Keratinocyte (primary cell): Measurements from ENCODE around the gene MTA1. TPM values are rescaled to one million over a fixed set of nuclear protein-coding genes. Genes with fewer than 3 reads are reported as not detected.

Experiments
- DNase-seq: peaks from one replicate; pipeline ENCODE4 v3.0.0-alpha.2; 2011; ENCODE audit warnings: low read depth, missing footprints, low spot score
- FAIRE-seq: peaks from 2 replicates; lab custom pipeline; 2011; peaks lifted over from hg19 to GRCh38; lab: Jason Lieb, UNC
- H2AFZ ChIP-seq: 2 replicates; pipeline ENCODE4 v1.6.0; 2012; ENCODE audit warnings: low read length, control low read depth, inconsistent platforms; ENCODE audit not compliant: control insufficient read depth
- H3K27ac ChIP-seq: 2 replicates; pipeline ENCODE4 v1.5.1; 2011; ENCODE audit warnings: low read length; ENCODE audit not compliant: control insufficient read depth, insufficient read depth
- H3K27me3 ChIP-seq: 3 replicates; pipeline ENCODE4 v1.6.0; 2011; ENCODE audit warnings: low read length; ENCODE audit not compliant: control insufficient read depth, insufficient read depth; ENCODE audit errors: extremely low read depth
- H3K36me3 ChIP-seq, 2 experiments: 2 replicates in 1 of 2; 3 replicates in 1 of 2; pipeline ENCODE4 v1.5.1; 2011; ENCODE audit warnings: low read length in 2 of 2, mild to moderate bottlenecking in 1 of 2; ENCODE audit not compliant: control insufficient read depth in 2 of 2, insufficient read depth in 2 of 2; ENCODE audit errors: extremely low read depth in 1 of 2
- H3K4me1 ChIP-seq: 3 replicates; pipeline ENCODE4 v1.5.1; 2011; ENCODE audit warnings: low read length; ENCODE audit not compliant: control insufficient read depth, insufficient read depth; ENCODE audit errors: extremely low read depth
- H3K4me2 ChIP-seq: 3 replicates; pipeline ENCODE4 v1.6.0; 2011; ENCODE audit warnings: low read depth, low read length; ENCODE audit not compliant: control insufficient read depth, insufficient read depth; ENCODE audit errors: extremely low read depth
- H3K4me3 ChIP-seq, 3 experiments: fragments of 200-600 bp in 1 of 3; sonication (generic) in 1 of 3; 2 replicates in 2 of 3; 3 replicates in 1 of 3; pipeline ENCODE4 v1.5.1; 2011 to 2016; ENCODE audit warnings: low read length in 3 of 3, mild to moderate bottlenecking in 3 of 3, control low read depth in 2 of 3, inconsistent platforms in 1 of 3, low read depth in 1 of 3, mixed read lengths in 1 of 3, mixed run types in 1 of 3, moderate library complexity in 1 of 3; ENCODE audit not compliant: control insufficient read depth in 2 of 3, insufficient read depth in 2 of 3; ENCODE audit errors: extremely low read depth in 1 of 3
- H3K79me2 ChIP-seq: 2 replicates; pipeline ENCODE4 v1.6.0; 2012; ENCODE audit warnings: low read length; ENCODE audit not compliant: control insufficient read depth, insufficient read depth
- H3K9ac ChIP-seq: 3 replicates; pipeline ENCODE4 v1.6.0; 2011; ENCODE audit warnings: low read length; ENCODE audit not compliant: control insufficient read depth, insufficient read depth; ENCODE audit errors: extremely low read depth
- H3K9me1 ChIP-seq: 3 replicates; pipeline ENCODE4 v1.6.0; 2011; ENCODE audit warnings: low read length; ENCODE audit not compliant: control insufficient read depth, insufficient read depth; ENCODE audit errors: extremely low read depth
- H3K9me3 ChIP-seq: 2 replicates; pipeline ENCODE4 v1.5.1; 2012; ENCODE audit warnings: low read depth, low read length; ENCODE audit not compliant: control insufficient read depth
- H4K20me1 ChIP-seq: 3 replicates; pipeline ENCODE4 v1.6.0; 2011; ENCODE audit warnings: low read length; ENCODE audit not compliant: control insufficient read depth, insufficient read depth; ENCODE audit errors: extremely low read depth
- EZH2 ChIP-seq: IDR thresholded peaks from one replicate; pipeline ENCODE4 v1.6.1; 2012; ENCODE audit warnings: inconsistent platforms, mild to moderate bottlenecking, low read length, moderate library complexity
- dilution Hi-C: fragments of 300-500 bp; cut with MboI; formaldehyde crosslinking; loops from one replicate; pipeline ENCODE4 v1.7.0; 2020; ENCODE audit warnings: low sequenced_read_pairs; ENCODE audit not compliant: extremely low pct_ligation_motif_present
- polyA plus RNA-seq, 5 experiments: library from polyadenylated mRNA; depleted of rRNA in 3 of 5; stranded (reverse) in 3 of 5; stranded (forward) in 1 of 5; unstranded in 1 of 5; fragments of >200 nt; gene quantifications; 1 replicate in 1 of 5; 2 replicates in 3 of 5; 3 replicates in 1 of 5; pipeline versions ENCODE4 v1.2.1 to v1.2.3, GENCODE V29; 2011 to 2012; ENCODE audit warnings: missing spikeins in 2 of 5, low read depth in 1 of 5, low replicate concordance in 1 of 5
- TF ChIP-seq, protein P1 (sequence below), 3 experiments: IDR thresholded peaks in 1 of 3; conservative IDR thresholded peaks in 1 of 3; optimal IDR thresholded peaks in 1 of 3; 2 replicates in 2 of 3; 3 replicates in 1 of 3; pipeline versions ENCODE3 to v1.5.1; 2011; ENCODE audit warnings: low read length in 3 of 3, mild to moderate bottlenecking in 3 of 3, moderate library complexity in 2 of 3, control low read depth in 1 of 3, inconsistent platforms in 1 of 3; ENCODE audit not compliant: insufficient read depth in 2 of 3; ENCODE audit errors: extremely low read depth in 1 of 3

The MTA1 gene
- polyA plus RNA-seq, 1 donor (not counting 4 experiments of a cell fraction or from before 2014, with no cell fraction given): 33.6 TPM

DNA sequence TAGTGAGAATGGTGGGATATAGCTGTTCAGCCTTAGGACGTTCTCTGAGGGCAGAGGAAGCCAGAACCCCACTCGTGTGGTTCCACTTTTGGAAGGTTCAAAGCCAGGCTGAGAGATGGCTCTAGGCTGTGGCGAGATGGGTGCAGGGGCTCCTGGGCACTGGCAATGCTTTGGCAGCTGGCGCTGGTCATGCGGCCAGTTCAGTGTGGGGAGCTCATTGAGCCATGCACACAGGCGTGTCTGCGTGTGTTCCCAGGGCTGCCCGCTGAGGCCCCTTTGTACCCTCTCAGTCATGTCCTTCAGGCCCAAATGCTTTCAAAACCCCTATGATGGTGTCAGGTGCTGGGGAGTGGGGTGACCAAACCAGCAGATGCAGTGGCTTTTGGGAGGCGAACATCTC, 19.6 kb upstream of the MTA1 start:
- Histone ChIP-seq H4K20me1 (no peaks in the 10 kb centered on the region), H3K4me3 (no peak overlapping the region), H3K4me2 (no peak overlapping the region), H3K9me3 (no peaks in the 10 kb centered on the region), H3K9ac (no peak overlapping the region), H3K4me1 (no peaks in the 10 kb centered on the region), H2AFZ (no peak overlapping the region), H3K36me3 (peaks cover 2 to 5% of the 10 kb centered on the region in 2 experiments), H3K27ac (no peak overlapping the region), H3K9me1 (no peaks in the 10 kb centered on the region), H3K79me2 (peaks cover 5% of the 10 kb centered on the region), H3K27me3 (no peaks in the 10 kb centered on the region)
- DNase-seq: no peak
- TF ChIP-seq, protein P1, sequence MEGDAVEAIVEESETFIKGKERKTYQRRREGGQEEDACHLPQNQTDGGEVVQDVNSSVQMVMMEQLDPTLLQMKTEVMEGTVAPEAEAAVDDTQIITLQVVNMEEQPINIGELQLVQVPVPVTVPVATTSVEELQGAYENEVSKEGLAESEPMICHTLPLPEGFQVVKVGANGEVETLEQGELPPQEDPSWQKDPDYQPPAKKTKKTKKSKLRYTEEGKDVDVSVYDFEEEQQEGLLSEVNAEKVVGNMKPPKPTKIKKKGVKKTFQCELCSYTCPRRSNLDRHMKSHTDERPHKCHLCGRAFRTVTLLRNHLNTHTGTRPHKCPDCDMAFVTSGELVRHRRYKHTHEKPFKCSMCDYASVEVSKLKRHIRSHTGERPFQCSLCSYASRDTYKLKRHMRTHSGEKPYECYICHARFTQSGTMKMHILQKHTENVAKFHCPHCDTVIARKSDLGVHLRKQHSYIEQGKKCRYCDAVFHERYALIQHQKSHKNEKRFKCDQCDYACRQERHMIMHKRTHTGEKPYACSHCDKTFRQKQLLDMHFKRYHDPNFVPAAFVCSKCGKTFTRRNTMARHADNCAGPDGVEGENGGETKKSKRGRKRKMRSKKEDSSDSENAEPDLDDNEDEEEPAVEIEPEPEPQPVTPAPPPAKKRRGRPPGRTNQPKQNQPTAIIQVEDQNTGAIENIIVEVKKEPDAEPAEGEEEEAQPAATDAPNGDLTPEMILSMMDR (optimal IDR thresholded peaks at IDR 0.05 in 1 of 3, IDR thresholded peaks at IDR 0.05 in 1 of 3, conservative IDR thresholded peaks at IDR 0.05 in 1 of 3; ENCODE audit: extremely low read depth in 1 of 3, insufficient read depth in 2 of 3, low read length in 3 of 3): no peak
- TF ChIP-seq EZH2: no peak
- dilution Hi-C loops: no loop called here
- FAIRE-seq: no peak

DNA sequence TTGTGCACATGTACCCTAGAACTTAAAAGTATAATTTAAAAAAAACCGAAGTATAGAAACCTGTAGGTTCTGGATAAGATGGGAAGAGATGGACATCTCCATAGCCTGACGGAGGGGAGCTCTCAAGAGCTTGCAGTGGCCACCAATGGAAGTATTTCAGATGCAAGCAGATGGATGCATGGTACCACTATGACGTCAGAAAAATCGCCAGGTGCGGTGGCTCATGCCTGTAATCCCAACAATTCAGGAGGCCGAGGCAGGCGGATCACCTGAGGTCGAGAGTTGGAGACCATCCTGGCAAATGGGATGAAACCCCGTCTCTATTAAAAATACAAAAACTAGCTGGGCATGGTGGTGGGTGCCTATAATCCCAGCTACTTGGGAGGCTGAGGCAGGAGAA, 17.9 kb upstream of the MTA1 start:
- H3K9me3 ChIP-seq: no peaks in the 10 kb centered on the region
- peaks cover 2 to 5% of the 10 kb centered on the region in 2 experiments for H3K36me3 ChIP-seq
- DNase-seq (no peak), FAIRE-seq (no peak)
- no peaks in the 10 kb centered on the region for H3K4me1 ChIP-seq
- no peak overlapping the region for H3K27ac ChIP-seq
- dilution Hi-C loops: no loop called here
- peaks cover 5% of the 10 kb centered on the region for H3K79me2 ChIP-seq
- H3K9me1 ChIP-seq: no peaks in the 10 kb centered on the region
- TF ChIP-seq, protein P1 (optimal IDR thresholded peaks at IDR 0.05 in 1 of 3, IDR thresholded peaks at IDR 0.05 in 1 of 3, conservative IDR thresholded peaks at IDR 0.05 in 1 of 3; ENCODE audit: extremely low read depth in 1 of 3, insufficient read depth in 2 of 3, low read length in 3 of 3): no peak
- no peak for TF ChIP-seq EZH2
- no peak overlapping the region for H3K4me2 ChIP-seq
- H3K4me3 ChIP-seq: no peak overlapping the region
- H3K27me3 ChIP-seq: no peaks in the 10 kb centered on the region
- no peaks in the 10 kb centered on the region for H4K20me1 ChIP-seq
- H2AFZ ChIP-seq: no peak overlapping the region
- H3K9ac ChIP-seq: no peak overlapping the region
